HepG2 (cell line): ENCODE data around the gene TRIM9. TPM values are rescaled to one million over a fixed set of nuclear protein-coding genes. Genes with fewer than 3 reads are reported as not detected.

Experiments
- ATF1 ChIP-seq: IDR thresholded peaks from 2 replicates; pipeline ENCODE4 v1.6.1; 2016; ENCODE audit warnings: mild to moderate bottlenecking, control low read depth
- CEBPG ChIP-seq: IDR thresholded peaks from 2 replicates; pipeline ENCODE4 v1.6.1; 2016
- FOXJ3 ChIP-seq: sonication (generic); formaldehyde crosslinking; IDR thresholded peaks from 2 replicates; pipeline ENCODE4 v1.4.0; 2020; ENCODE audit warnings: missing genetic modification reagents, mild to moderate bottlenecking, borderline replicate concordance
- HMG20A ChIP-seq: IDR thresholded peaks from 2 replicates; pipeline ENCODE4 v1.6.1; 2016; ENCODE audit warnings: borderline replicate concordance
- HOXA7 ChIP-seq: sonication (generic); formaldehyde crosslinking; IDR thresholded peaks from 2 replicates; pipeline ENCODE4 v1.8.1; 2022; ENCODE audit warnings: mild to moderate bottlenecking, missing genetic modification reagents, moderate library complexity
- MAFK ChIP-seq, 2 experiments: IDR thresholded peaks in 1 of 2; conservative IDR thresholded peaks in 1 of 2; 2 replicates each; pipeline ENCODE4 v1.6.1; 2011; ENCODE audit warnings: improper control_type of control experiment in 2 of 2, low read length in 2 of 2
- MTA3 ChIP-seq: sonication (generic); formaldehyde crosslinking; IDR thresholded peaks from 2 replicates; pipeline ENCODE4 v1.4.0; 2020; ENCODE audit warnings: missing genetic modification reagents
- PITX1 ChIP-seq: sonication (generic); formaldehyde crosslinking; IDR thresholded peaks from 2 replicates; pipeline ENCODE4 v1.5.1; 2020; ENCODE audit warnings: mild to moderate bottlenecking, missing genetic modification reagents
- POGZ ChIP-seq: sonication (generic); formaldehyde crosslinking; IDR thresholded peaks from 2 replicates; pipeline ENCODE4 v1.4.0; 2020; ENCODE audit warnings: mild to moderate bottlenecking, missing genetic modification reagents
- SIX1 ChIP-seq: sonication (generic); formaldehyde crosslinking; IDR thresholded peaks from 2 replicates; pipeline ENCODE4 v1.4.0; 2020; ENCODE audit warnings: missing genetic modification reagents, borderline replicate concordance
- SPEN ChIP-seq: sonication (generic); formaldehyde crosslinking; IDR thresholded peaks from 2 replicates; pipeline ENCODE4 v1.5.1; 2020; ENCODE audit warnings: low read depth, mild to moderate bottlenecking, missing genetic modification reagents
- TARDBP ChIP-seq: sonication (generic); formaldehyde crosslinking; IDR thresholded peaks from 2 replicates; pipeline ENCODE4 v1.8.0; 2022; ENCODE audit warnings: mild to moderate bottlenecking, missing genetic modification reagents
- TEAD3 ChIP-seq: optimal IDR thresholded peaks from 2 replicates; pipeline ENCODE3; 2016; ENCODE audit warnings: borderline replicate concordance
- TP53 ChIP-seq: sonication (generic); formaldehyde crosslinking; conservative IDR thresholded peaks from 2 replicates; pipeline ENCODE4 v1.4.0; 2020; ENCODE audit warnings: missing genetic modification reagents
- ZMAT3 ChIP-seq: sonication (generic); formaldehyde crosslinking; conservative IDR thresholded peaks from 2 replicates; pipeline ENCODE4 v1.7.0; 2021; ENCODE audit warnings: missing genetic modification reagents
- ZMYM4 ChIP-seq: sonication (generic); formaldehyde crosslinking; IDR thresholded peaks from 2 replicates; pipeline ENCODE4 v1.8.1; 2023; ENCODE audit warnings: mild to moderate bottlenecking, missing genetic modification reagents
- ZNF20 ChIP-seq: sonication (generic); formaldehyde crosslinking; IDR thresholded peaks from 2 replicates; pipeline ENCODE4 v1.4.0; 2020; ENCODE audit warnings: mild to moderate bottlenecking, moderate library complexity, missing genetic modification reagents
- ZNF224 ChIP-seq: sonication (generic); formaldehyde crosslinking; IDR thresholded peaks from 2 replicates; pipeline ENCODE4 v1.5.0; 2020; ENCODE audit warnings: mild to moderate bottlenecking, missing genetic modification reagents
- ZNF644 ChIP-seq: IDR thresholded peaks from 2 replicates; pipeline ENCODE4 v1.6.1; 2016; ENCODE audit warnings: low read depth
- ZNF674 ChIP-seq: sonication (generic); formaldehyde crosslinking; IDR thresholded peaks from 2 replicates; pipeline ENCODE4 v1.5.0; 2020; ENCODE audit warnings: low read depth, mild to moderate bottlenecking, missing genetic modification reagents
- ZNF747 ChIP-seq: sonication (generic); formaldehyde crosslinking; IDR thresholded peaks from 2 replicates; pipeline ENCODE4 v1.8.1; 2023; ENCODE audit warnings: missing genetic modification reagents, mild to moderate bottlenecking, borderline replicate concordance
- ZNF792 ChIP-seq: IDR thresholded peaks from 2 replicates; pipeline ENCODE4 v1.6.1; 2016
- ZSCAN12 ChIP-seq: sonication (generic); formaldehyde crosslinking; IDR thresholded peaks from 2 replicates; pipeline ENCODE4 v1.9.0; 2021; ENCODE audit warnings: mild to moderate bottlenecking, missing genetic modification reagents
- polyA plus RNA-seq, 8 experiments: library from polyadenylated mRNA; depleted of rRNA in 3 of 8; stranded (reverse) in 7 of 8; unstranded in 1 of 8; fragments of >200 nt; fragmentation: Illumina TruSeq in 4 of 8; extraction: Trizol in 4 of 8; gene quantifications; 2 replicates each; pipeline versions ENCODE4 v1.2.1 to v1.2.3, GENCODE V29; 2011 to 2016; ENCODE audit warnings: low read depth in 4 of 8, missing spikeins in 1 of 8, mixed read lengths in 1 of 8; ENCODE audit not compliant: insufficient read depth in 1 of 8
- total RNA-seq, 5 experiments: library from RNA; depleted of rRNA; stranded (reverse); fragments of >200 nt; fragmentation: Illumina TruSeq; extraction: Trizol; gene quantifications; 2 replicates each; pipeline ENCODE4 v1.2.3, GENCODE V29; 2016; ENCODE audit warnings: low read depth in 1 of 5
- TF ChIP-seq, protein P1 (sequence below): sonication (generic); formaldehyde crosslinking; IDR thresholded peaks from 2 replicates; pipeline ENCODE4 v1.5.1; 2020; ENCODE audit warnings: mild to moderate bottlenecking, moderate library complexity, missing genetic modification reagents
- TF ChIP-seq, protein P2 (sequence below): sonication (generic); formaldehyde crosslinking; IDR thresholded peaks from 2 replicates; pipeline ENCODE4 v1.5.1; 2020; ENCODE audit warnings: mild to moderate bottlenecking, missing genetic modification reagents, borderline replicate concordance

Gene TRIM9
- total and polyA plus RNA-seq, 2 of the 13 experiments (the other 11 are each of a cell fraction or from before 2014, with no cell fraction given), result 0.04 to 0.07 TPM

DNA sequence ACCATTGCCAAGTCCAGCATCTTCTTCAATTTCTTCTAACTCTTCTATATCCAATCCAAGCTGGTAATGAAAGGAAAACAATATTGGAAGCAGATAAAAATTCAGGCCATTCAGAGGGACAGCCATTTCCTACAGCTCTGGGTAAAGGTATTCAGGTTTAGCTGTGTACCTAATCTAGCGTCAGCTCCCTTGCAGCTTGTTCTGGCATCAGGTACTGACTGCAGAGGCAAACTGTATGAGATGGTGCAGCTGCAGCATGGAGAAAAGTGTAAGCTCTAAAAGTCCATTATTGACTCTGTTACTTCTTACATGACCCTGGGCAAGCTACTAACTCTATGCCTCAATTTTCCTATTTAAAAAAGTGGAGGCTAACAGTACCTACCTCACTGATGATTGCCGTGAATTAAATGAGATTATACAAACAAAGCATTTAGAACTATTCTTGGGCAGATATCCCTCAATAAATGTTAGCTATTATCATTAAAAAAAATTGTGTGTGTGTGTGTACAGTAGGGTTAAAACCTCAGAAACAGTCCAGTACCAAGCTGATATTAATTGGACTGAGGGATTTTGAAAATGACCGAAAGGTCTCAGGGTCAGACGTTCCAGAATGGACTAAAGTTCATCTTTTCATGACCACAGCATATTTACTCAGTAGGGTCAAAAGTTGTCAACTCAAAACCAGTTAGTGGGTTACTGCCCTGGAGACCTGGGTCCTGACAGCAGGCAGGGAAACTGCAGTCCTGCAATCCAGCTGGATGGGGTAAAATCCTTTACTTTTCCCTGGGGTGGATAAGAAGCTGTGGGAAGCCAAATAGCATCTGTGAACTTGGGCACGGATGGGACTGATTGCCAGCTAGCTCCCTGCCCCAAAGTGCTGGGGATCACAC, 159.5 kb downstream of the TRIM9 start (continued):
- TF ChIP-seq CEBPG (CRISPR knock-in tag) (peak; percentile 64), MAFK (conservative IDR thresholded peaks at IDR 0.05 in 1 of 2, IDR thresholded peaks at IDR 0.05 in 1 of 2; ENCODE audit: low read length in 2 of 2) (peak; percentile 82 to 91), ZNF747 (peak; percentile 49; the same call in 1 of the 2 replicates), PITX1 (peak; percentile 89), SIX1 (CRISPR knock-in tag) (peak; percentile 55; the same call in 1 of the 2 replicates), ZNF644 (CRISPR knock-in tag) (peak; percentile 93), TARDBP (CRISPR knock-in tag) (peak; percentile 83), ZNF792 (peak; percentile 66; the same call in 1 of the 2 replicates), HMG20A (peak; percentile 90; the same call in 1 of the 2 replicates), TP53 (CRISPR knock-in tag) (0 out of 2 replicates have a peak, but pooled peaks have one; percentile 60), ZNF674 (CRISPR knock-in tag) (no peak), POGZ (CRISPR knock-in tag) (peak; percentile 81), ZMAT3 (CRISPR knock-in tag) (no peak), ZNF20 (CRISPR knock-in tag) (no peak), SPEN (CRISPR knock-in tag) (peak; percentile 21; the same call in 1 of the 2 replicates), ATF1 (CRISPR knock-in tag) (no peak), MTA3 (CRISPR knock-in tag) (no peak), TEAD3 (CRISPR knock-in tag) (peak; percentile 68), ZMYM4 (CRISPR knock-in tag) (peak; percentile 76), FOXJ3 (CRISPR knock-in tag) (peak; percentile 87), ZSCAN12 (CRISPR knock-in tag) (no peak), ZNF224 (CRISPR knock-in tag) (0 out of 2 replicates have a peak, but pooled peaks have one; percentile 35), HOXA7 (no peak)
- TF ChIP-seq, protein P1, sequence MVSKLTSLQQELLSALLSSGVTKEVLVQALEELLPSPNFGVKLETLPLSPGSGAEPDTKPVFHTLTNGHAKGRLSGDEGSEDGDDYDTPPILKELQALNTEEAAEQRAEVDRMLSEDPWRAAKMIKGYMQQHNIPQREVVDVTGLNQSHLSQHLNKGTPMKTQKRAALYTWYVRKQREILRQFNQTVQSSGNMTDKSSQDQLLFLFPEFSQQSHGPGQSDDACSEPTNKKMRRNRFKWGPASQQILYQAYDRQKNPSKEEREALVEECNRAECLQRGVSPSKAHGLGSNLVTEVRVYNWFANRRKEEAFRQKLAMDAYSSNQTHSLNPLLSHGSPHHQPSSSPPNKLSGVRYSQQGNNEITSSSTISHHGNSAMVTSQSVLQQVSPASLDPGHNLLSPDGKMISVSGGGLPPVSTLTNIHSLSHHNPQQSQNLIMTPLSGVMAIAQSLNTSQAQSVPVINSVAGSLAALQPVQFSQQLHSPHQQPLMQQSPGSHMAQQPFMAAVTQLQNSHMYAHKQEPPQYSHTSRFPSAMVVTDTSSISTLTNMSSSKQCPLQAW (CRISPR knock-in tag), result 0 out of 2 replicates have a peak, but pooled peaks have one; percentile 22
- TF ChIP-seq, protein P2, sequence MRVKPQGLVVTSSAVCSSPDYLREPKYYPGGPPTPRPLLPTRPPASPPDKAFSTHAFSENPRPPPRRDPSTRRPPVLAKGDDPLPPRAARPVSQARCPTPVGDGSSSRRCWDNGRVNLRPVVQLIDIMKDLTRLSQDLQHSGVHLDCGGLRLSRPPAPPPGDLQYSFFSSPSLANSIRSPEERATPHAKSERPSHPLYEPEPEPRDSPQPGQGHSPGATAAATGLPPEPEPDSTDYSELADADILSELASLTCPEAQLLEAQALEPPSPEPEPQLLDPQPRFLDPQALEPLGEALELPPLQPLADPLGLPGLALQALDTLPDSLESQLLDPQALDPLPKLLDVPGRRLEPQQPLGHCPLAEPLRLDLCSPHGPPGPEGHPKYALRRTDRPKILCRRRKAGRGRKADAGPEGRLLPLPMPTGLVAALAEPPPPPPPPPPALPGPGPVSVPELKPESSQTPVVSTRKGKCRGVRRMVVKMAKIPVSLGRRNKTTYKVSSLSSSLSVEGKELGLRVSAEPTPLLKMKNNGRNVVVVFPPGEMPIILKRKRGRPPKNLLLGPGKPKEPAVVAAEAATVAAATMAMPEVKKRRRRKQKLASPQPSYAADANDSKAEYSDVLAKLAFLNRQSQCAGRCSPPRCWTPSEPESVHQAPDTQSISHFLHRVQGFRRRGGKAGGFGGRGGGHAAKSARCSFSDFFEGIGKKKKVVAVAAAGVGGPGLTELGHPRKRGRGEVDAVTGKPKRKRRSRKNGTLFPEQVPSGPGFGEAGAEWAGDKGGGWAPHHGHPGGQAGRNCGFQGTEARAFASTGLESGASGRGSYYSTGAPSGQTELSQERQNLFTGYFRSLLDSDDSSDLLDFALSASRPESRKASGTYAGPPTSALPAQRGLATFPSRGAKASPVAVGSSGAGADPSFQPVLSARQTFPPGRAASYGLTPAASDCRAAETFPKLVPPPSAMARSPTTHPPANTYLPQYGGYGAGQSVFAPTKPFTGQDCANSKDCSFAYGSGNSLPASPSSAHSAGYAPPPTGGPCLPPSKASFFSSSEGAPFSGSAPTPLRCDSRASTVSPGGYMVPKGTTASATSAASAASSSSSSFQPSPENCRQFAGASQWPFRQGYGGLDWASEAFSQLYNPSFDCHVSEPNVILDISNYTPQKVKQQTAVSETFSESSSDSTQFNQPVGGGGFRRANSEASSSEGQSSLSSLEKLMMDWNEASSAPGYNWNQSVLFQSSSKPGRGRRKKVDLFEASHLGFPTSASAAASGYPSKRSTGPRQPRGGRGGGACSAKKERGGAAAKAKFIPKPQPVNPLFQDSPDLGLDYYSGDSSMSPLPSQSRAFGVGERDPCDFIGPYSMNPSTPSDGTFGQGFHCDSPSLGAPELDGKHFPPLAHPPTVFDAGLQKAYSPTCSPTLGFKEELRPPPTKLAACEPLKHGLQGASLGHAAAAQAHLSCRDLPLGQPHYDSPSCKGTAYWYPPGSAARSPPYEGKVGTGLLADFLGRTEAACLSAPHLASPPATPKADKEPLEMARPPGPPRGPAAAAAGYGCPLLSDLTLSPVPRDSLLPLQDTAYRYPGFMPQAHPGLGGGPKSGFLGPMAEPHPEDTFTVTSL (CRISPR knock-in tag), result peak; percentile 81
